HepG2 (cell line): Measurements from ENCODE around the gene CRABP1. TPM values are rescaled to one million over a fixed set of nuclear protein-coding genes. Genes with fewer than 3 reads are reported as not detected.
A peak's percentile ranks its signal among the peaks of the same experiment; 100 is the strongest.

Experiments used
- AKAP8 ChIP-seq: sonication (generic); formaldehyde crosslinking; IDR thresholded peaks from 2 replicates; pipeline ENCODE4 v1.5.1; 2020; ENCODE audit warnings: mild to moderate bottlenecking, missing genetic modification reagents
- BRD4 ChIP-seq: sonication (generic); formaldehyde crosslinking; IDR thresholded peaks from 2 replicates; pipeline ENCODE4 v1.4.0; 2020; ENCODE audit warnings: missing genetic modification reagents
- CENPX ChIP-seq: sonication (generic); formaldehyde crosslinking; IDR thresholded peaks from 2 replicates; pipeline ENCODE4 v1.9.0; 2021; ENCODE audit warnings: mild to moderate bottlenecking, missing genetic modification reagents, moderate library complexity
- FOXK1 ChIP-seq: sonication (generic); formaldehyde crosslinking; IDR thresholded peaks from 2 replicates; pipeline ENCODE4 v1.4.0; 2020; ENCODE audit warnings: low read depth, missing genetic modification reagents, borderline replicate concordance
- MED13 ChIP-seq: sonication (generic); formaldehyde crosslinking; IDR thresholded peaks from 2 replicates; pipeline ENCODE4 v1.5.0; 2020; ENCODE audit warnings: missing genetic modification reagents
- PHF5A ChIP-seq: IDR thresholded peaks from one replicate; pipeline ENCODE4 v1.6.1; 2018; ENCODE audit warnings: low read depth, missing genetic modification reagents; ENCODE audit not compliant: unreplicated experiment
- RBFOX2 ChIP-seq: fragments of 200-400 bp; formaldehyde crosslinking; IDR thresholded peaks from 2 replicates; pipeline ENCODE4 v1.6.1; 2017; ENCODE audit warnings: low read depth, mild to moderate bottlenecking, low read length
- RFX1 ChIP-seq: fragments of 450-650 bp; IDR thresholded peaks from 2 replicates; pipeline ENCODE4 v1.6.1; 2017
- TAF15 ChIP-seq: fragments of 200-400 bp; formaldehyde crosslinking; IDR thresholded peaks from one replicate; pipeline ENCODE4 v1.6.1; 2018; ENCODE audit warnings: mild to moderate bottlenecking, low read depth, low read length; ENCODE audit not compliant: poor library complexity, severe bottlenecking
- THAP11 ChIP-seq: IDR thresholded peaks from 2 replicates; pipeline ENCODE4 v1.6.1; 2016; ENCODE audit warnings: missing biosample characterization, missing genetic modification reagents
- XRCC5 ChIP-seq: fragments of 200-400 bp; formaldehyde crosslinking; optimal IDR thresholded peaks from 2 replicates; pipeline ENCODE3; 2017; ENCODE audit warnings: mild to moderate bottlenecking, low read length
- ZFP36L2 ChIP-seq: sonication (generic); formaldehyde crosslinking; IDR thresholded peaks from 2 replicates; pipeline ENCODE4 v1.4.0; 2020; ENCODE audit warnings: missing genetic modification reagents
- ZFP37 ChIP-seq: sonication (generic); formaldehyde crosslinking; IDR thresholded peaks from 2 replicates; pipeline ENCODE4 v1.4.0; 2020; ENCODE audit warnings: missing genetic modification reagents, borderline replicate concordance
- ZNF839 ChIP-seq: sonication (generic); formaldehyde crosslinking; IDR thresholded peaks from 2 replicates; pipeline ENCODE4 v1.4.0; 2020; ENCODE audit warnings: missing genetic modification reagents, mild to moderate bottlenecking, borderline replicate concordance
- polyA plus RNA-seq, 8 experiments: library from polyadenylated mRNA; depleted of rRNA in 3 of 8; stranded (reverse) in 7 of 8; unstranded in 1 of 8; fragments of >200 nt; fragmentation: Illumina TruSeq in 4 of 8; extraction: Trizol in 4 of 8; gene quantifications; 2 replicates each; pipeline versions ENCODE4 v1.2.1 to v1.2.3, GENCODE V29; 2011 to 2016; ENCODE audit warnings: low read depth in 4 of 8, missing spikeins in 1 of 8, mixed read lengths in 1 of 8; ENCODE audit not compliant: insufficient read depth in 1 of 8
- total RNA-seq, 5 experiments: library from RNA; depleted of rRNA; stranded (reverse); fragments of >200 nt; fragmentation: Illumina TruSeq; extraction: Trizol; gene quantifications; 2 replicates each; pipeline ENCODE4 v1.2.3, GENCODE V29; 2016; ENCODE audit warnings: low read depth in 1 of 5
- TF ChIP-seq, protein P1 (sequence below): IDR thresholded peaks from 2 replicates; pipeline ENCODE4 v1.6.1; 2016; ENCODE audit warnings: low read depth, control low read depth
- TF ChIP-seq, protein P2 (sequence below): sonication (generic); formaldehyde crosslinking; IDR thresholded peaks from 2 replicates; pipeline ENCODE4 v1.5.1; 2020; ENCODE audit warnings: missing genetic modification reagents, mild to moderate bottlenecking, borderline replicate concordance
- TF ChIP-seq, protein P3 (sequence below): sonication (generic); formaldehyde crosslinking; IDR thresholded peaks from 2 replicates; pipeline ENCODE4 v1.8.1; 2023; ENCODE audit warnings: mild to moderate bottlenecking, moderate library complexity, missing genetic modification reagents
- TF ChIP-seq, protein P4 (sequence below): IDR thresholded peaks from 2 replicates; pipeline ENCODE4 v1.6.1; 2016
- TF ChIP-seq, protein P5 (sequence below): IDR thresholded peaks from 2 replicates; pipeline ENCODE4 v1.6.1; 2016; ENCODE audit warnings: missing compliant biosample characterization, missing genetic modification reagents, borderline replicate concordance
- TF ChIP-seq, protein P6 (sequence below): IDR thresholded peaks from 2 replicates; pipeline ENCODE4 v1.6.1; 2012; ENCODE audit warnings: inconsistent platforms
- TF ChIP-seq, protein P7 (sequence below): sonication (generic); formaldehyde crosslinking; IDR thresholded peaks from 2 replicates; pipeline ENCODE4 v1.5.0; 2020; ENCODE audit warnings: missing genetic modification reagents

The CRABP1 gene
- total and polyA plus RNA-seq, 2 of the 13 experiments (the other 11 are each of a cell fraction or from before 2014, with no cell fraction given): not detected

DNA sequence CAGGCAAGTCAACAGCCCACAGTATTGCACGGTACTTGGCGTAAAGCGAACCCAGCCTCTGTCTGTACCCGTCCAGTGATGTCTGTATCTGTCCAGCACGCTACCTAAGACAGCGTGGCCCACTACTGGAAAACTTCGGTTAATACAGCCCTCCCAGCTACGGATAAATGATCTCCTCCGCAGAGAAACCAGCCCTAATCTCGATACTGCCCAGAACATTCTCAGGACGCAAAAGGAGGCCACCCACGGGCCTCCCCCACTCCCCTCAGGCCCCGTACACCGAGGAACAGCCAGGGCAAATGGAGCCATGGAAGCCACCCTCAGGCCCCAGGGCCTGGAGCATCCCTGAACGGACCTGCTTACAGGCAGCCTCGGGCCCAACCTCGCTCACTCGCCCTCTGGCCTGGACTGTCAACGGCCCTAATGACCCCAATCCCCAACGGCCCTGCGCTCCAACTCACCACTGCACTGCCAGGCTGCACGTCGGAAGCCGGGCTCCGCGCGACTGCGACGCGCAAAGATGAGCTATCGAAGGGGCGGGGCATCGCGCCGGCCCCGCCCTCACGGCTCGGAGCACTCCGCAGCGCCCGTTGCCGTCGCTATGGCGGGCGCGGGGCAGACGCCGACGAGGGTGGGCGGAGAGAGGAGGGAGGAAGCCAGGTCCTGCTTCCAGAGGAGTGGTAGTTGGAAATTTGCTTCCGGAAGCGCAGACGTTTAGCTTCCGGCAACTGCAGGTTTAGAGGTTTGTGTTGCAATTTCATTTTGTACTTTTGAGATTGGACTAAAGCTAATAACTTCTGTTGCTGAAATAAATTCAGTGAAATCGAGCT lies 40.8 kb upstream of the CRABP1 start, which contains the start of gene SKIC8 (continued):
- peak; percentile 68 for TF ChIP-seq XRCC5
- TF ChIP-seq, protein P1, sequence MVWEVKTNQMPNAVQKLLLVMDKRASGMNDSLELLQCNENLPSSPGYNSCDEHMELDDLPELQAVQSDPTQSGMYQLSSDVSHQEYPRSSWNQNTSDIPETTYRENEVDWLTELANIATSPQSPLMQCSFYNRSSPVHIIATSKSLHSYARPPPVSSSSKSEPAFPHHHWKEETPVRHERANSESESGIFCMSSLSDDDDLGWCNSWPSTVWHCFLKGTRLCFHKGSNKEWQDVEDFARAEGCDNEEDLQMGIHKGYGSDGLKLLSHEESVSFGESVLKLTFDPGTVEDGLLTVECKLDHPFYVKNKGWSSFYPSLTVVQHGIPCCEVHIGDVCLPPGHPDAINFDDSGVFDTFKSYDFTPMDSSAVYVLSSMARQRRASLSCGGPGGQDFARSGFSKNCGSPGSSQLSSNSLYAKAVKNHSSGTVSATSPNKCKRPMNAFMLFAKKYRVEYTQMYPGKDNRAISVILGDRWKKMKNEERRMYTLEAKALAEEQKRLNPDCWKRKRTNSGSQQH (CRISPR knock-in tag): peak; percentile 93
- TF ChIP-seq, protein P2, sequence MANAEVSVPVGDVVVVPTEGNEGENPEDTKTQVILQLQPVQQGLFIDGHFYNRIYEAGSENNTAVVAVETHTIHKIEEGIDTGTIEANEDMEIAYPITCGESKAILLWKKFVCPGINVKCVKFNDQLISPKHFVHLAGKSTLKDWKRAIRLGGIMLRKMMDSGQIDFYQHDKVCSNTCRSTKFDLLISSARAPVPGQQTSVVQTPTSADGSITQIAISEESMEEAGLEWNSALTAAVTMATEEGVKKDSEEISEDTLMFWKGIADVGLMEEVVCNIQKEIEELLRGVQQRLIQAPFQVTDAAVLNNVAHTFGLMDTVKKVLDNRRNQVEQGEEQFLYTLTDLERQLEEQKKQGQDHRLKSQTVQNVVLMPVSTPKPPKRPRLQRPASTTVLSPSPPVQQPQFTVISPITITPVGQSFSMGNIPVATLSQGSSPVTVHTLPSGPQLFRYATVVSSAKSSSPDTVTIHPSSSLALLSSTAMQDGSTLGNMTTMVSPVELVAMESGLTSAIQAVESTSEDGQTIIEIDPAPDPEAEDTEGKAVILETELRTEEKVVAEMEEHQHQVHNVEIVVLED (CRISPR knock-in tag): peak; percentile 91
- TF ChIP-seq RFX1: peak; percentile 67; the same call in 1 of the 2 replicates
- peak; percentile 87; the same call in 1 of the 2 replicates for TF ChIP-seq ZNF839 (CRISPR knock-in tag)
- peak; percentile 87 for TF ChIP-seq FOXK1 (CRISPR knock-in tag)
- no peak for TF ChIP-seq MED13 (CRISPR knock-in tag)
- TF ChIP-seq ZFP36L2 (CRISPR knock-in tag): no peak
- TF ChIP-seq, protein P3, sequence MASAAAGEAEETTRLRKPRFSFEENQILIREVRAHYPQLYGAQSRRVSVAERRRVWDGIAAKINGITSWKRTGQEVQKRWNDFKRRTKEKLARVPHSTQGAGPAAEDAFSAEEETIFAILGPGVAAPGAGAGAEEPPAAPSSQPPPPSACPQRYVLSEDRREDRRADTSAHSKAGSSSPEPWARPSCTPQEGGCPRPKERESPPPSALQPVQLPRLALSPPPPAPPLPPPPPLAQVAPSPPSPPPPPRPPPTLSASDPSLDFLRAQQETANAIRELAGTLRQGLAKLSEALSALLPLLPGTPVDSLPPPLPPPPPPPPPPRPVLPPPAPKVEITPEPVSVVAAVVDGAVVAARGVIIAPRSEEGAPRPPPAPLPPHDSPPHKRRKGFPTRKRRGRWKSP: peak; percentile 90
- TF ChIP-seq PHF5A (CRISPR knock-in tag): no peak
- TF ChIP-seq, protein P4, sequence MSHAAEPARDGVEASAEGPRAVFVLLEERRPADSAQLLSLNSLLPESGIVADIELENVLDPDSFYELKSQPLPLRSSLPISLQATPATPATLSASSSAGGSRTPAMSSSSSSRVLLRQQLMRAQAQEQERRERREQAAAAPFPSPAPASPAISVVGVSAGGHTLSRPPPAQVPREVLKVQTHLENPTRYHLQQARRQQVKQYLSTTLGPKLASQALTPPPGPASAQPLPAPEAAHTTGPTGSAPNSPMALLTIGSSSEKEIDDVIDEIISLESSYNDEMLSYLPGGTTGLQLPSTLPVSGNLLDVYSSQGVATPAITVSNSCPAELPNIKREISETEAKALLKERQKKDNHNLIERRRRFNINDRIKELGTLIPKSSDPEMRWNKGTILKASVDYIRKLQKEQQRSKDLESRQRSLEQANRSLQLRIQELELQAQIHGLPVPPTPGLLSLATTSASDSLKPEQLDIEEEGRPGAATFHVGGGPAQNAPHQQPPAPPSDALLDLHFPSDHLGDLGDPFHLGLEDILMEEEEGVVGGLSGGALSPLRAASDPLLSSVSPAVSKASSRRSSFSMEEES (CRISPR knock-in tag): 0 out of 2 replicates have a peak, but pooled peaks have one; percentile 34
- TF ChIP-seq TAF15: peak; percentile 78
- TF ChIP-seq BRD4 (CRISPR knock-in tag): peak; percentile 40
- TF ChIP-seq CENPX (CRISPR knock-in tag): no peak
- TF ChIP-seq, protein P5, sequence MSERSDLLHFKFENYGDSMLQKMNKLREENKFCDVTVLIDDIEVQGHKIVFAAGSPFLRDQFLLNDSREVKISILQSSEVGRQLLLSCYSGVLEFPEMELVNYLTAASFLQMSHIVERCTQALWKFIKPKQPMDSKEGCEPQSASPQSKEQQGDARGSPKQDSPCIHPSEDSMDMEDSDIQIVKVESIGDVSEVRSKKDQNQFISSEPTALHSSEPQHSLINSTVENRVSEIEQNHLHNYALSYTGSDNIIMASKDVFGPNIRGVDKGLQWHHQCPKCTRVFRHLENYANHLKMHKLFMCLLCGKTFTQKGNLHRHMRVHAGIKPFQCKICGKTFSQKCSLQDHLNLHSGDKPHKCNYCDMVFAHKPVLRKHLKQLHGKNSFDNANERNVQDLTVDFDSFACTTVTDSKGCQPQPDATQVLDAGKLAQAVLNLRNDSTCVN: peak; percentile 62; the same call in 1 of the 2 replicates
- no peak for TF ChIP-seq ZFP37 (CRISPR knock-in tag)
- TF ChIP-seq, protein P6, sequence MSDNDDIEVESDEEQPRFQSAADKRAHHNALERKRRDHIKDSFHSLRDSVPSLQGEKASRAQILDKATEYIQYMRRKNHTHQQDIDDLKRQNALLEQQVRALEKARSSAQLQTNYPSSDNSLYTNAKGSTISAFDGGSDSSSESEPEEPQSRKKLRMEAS: peak; percentile 75
- TF ChIP-seq THAP11 (CRISPR knock-in tag): peak; percentile 90
- TF ChIP-seq AKAP8 (CRISPR knock-in tag): 0 out of 2 replicates have a peak, but pooled peaks have one; percentile 69
- TF ChIP-seq, protein P7, sequence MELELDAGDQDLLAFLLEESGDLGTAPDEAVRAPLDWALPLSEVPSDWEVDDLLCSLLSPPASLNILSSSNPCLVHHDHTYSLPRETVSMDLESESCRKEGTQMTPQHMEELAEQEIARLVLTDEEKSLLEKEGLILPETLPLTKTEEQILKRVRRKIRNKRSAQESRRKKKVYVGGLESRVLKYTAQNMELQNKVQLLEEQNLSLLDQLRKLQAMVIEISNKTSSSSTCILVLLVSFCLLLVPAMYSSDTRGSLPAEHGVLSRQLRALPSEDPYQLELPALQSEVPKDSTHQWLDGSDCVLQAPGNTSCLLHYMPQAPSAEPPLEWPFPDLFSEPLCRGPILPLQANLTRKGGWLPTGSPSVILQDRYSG: no peak
- peak; percentile 94 for TF ChIP-seq RBFOX2
